ENCODE measurements around the gene MSH6.
A peak's percentile ranks its signal among the peaks of the same experiment; 100 is the strongest.

MSH6 gene

GRCh38 chr2:47782671-47783485, at the start of gene MSH6:
TSS of gene MSH6 (plus strand) at chr2:47783145. CDS start at chr2:47783234, 89 bp downstream.
- peak; percentile 84 to 87 for DNase-seq

GRCh38 chr2:47735136-47735869, 47.6 kb upstream of the MSH6 start:
- no peak for DNase-seq

- DNase-seq = no peak
These were observed 47.0 kb upstream of the MSH6 start for GRCh38 chr2:47735912-47736311.

DNA sequence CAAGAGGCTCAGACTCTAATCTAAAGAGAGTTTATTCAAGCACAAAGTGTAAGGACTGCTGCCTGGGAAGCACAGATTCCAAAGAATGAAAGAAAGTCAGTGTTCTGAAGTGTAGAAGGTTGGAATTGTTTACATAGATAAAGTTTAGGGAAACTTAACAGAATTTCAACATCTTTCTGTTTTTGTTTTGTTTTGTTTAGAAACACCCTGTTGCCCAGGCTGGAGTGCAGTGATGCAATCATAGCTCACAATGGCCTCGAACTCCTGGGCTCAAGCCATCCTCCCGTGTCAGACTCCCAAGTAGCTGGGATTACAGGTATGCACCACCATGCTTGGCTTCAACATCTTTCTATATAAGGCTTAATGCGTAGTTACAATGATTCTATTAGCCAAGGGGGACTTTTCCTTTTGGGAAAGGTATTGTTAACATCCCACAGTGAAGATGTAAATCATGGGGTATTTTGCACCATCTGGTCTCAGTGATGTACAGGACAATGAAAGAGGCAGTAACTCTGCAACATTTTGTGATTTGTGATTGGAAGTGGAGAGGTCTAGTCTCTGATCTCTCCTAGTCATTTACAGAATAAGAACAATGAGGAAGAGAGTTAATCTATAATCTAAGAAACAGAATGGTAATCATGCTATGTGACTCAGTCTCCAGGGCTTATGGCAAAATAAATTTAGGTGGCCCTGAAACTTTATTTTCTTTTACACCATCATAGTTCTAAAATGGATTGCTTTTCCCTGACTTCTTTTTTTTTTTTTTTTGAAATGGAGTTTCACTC, 45.6 kb upstream of the MSH6 start:
- no peak for DNase-seq

DNA sequence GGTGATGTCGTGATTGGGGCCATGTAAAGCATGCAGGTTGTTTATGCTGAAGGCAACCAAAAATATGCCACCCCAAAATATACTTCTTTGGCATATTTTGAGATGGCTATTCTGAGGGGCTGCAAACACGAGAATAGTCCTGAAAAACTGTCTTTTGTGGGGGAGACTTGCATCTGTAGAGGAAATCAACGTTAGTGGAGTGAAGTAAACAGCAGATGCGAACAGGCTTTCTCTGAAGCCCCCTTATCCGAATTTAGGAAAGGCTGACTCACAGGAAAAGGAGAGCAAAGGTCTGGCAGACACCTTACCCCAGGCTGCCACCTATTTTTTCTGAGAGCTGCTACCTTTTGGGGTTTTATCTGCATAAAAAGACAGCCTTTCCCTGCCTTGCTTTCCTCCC, 44.6 kb upstream of the MSH6 start:
- no peak for DNase-seq

- DNase-seq = no peak
These were observed 41.8 kb upstream of the MSH6 start for GRCh38 chr2:47741101-47741500.

GRCh38 chr2:47741637-47742036, 41.3 kb upstream of the MSH6 start:
- no peak for DNase-seq

- DNase-seq = no peak
These were observed 38.9 kb upstream of the MSH6 start for GRCh38 chr2:47744074-47744473.

GRCh38 chr2:47747878-47748277, 35.1 kb upstream of the MSH6 start:
- DNase-seq = no peak

GRCh38 chr2:47751856-47752414, 31.0 kb upstream of the MSH6 start:
- DNase-seq = no peak

DNA sequence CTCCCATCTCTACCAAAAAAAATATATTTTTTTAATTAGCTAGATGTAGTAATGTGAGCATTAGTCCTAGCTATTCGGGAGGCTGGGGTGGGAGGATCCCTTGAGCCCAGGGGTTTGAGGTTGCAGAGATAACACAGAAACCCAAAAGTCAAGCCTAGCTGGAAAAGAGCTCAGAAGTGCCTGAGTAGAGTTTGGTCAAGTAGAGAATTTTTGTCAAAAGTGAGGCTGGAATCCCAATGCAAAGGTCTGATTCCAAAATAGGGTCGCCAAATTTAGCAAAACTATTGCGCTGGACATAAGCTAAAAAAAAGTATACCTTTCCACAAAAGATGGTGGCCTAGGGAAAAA, 15.5 kb upstream of the MSH6 start:
- DNase-seq = no peak

DNA sequence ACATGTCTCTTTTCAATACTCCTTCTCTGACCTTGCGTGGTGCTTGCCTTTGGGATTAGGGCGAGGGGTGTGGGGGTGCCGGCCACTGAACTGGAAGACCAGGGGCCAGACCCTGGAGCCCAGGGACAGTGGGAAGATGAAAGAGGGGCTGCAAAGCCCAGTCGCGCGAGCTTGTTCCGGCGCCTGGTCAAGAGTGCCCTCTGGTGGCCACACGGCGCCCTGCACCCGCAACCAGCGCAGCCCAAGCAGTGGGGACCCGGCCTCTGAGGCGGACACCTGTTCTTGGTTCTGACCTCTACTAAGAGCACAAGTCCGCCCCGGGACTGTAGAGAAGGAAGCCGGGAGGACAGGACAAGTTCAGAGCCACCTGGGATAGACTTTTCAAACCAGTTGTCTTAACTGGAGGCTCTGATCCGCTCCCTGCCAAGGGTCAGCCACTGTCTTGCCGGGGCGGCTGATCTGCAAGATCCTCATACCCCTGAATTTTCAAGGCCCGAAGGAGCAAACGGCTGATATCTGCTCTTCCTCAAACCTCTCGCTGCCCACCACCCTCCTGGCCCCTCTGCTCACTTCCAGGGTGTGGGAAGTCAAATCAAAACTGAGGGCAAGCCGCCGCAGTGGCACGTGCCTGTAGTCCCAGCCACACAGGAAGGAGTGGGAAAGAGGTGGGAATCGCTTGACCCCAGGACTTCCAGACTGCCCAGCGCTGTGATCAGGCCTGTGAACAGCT, 14.9 kb upstream of the MSH6 start:
- peak; percentile 76 to 78 for DNase-seq

DNA sequence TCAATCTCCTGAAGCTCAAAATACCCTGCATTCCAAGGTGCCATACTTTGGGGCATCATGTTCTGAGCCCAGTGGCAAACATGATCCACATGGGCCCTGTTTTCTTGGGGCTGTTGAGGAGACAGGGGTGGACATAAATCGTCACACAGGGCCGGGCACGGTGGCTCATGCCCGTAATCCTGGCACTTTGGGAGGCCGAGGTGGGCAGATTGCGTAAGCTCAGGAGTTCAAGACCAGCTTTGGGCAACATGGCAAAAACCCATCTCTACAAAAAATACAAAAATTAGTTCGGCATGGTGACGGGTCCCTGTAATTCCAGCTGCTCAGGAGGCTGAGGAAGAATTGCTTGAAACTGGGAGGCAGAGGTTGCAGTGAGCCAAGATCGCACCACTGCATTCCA, 13.6 kb upstream of the MSH6 start:
- DNase-seq = no peak

DNA sequence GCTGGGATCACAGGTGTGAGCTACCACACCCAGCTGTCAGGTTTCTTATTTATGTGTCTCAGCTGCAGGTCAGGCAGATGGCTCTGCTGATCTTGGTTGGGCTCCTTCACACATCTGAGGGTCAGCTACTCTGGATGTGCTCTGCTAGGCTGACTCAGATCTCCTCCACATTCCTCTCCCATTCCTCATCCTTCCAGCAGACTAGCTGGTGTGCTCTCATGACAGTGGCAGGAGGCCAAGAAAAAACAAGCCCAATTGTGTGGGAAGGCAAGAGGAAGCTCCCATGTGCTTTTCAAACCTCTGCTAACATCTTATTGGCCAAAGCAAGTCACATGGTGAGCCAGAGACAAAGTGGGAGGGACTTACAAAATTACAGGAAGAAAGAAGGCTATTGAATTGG, 11.7 kb upstream of the MSH6 start:
- DNase-seq = no peak

DNA sequence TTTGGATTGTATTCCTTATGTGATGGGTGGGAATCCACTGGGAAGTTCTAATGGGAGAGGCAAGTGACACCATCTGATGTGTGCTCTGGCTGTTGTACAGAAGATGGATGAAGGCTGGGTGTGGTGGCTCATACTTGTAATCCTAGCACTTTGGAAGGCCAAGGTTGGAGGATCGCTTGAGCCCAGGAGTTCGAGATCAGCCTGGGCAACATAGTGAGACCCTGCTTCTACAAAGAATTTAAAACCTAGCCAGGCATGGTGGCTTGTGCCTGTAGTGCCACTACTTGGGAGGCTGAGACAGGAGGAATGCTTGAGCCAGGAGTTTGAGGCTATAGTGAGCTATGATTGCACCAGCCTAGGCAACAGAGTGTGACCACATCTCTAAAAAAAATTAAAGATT, 10.6 kb upstream of the MSH6 start:
- DNase-seq = no peak

DNA sequence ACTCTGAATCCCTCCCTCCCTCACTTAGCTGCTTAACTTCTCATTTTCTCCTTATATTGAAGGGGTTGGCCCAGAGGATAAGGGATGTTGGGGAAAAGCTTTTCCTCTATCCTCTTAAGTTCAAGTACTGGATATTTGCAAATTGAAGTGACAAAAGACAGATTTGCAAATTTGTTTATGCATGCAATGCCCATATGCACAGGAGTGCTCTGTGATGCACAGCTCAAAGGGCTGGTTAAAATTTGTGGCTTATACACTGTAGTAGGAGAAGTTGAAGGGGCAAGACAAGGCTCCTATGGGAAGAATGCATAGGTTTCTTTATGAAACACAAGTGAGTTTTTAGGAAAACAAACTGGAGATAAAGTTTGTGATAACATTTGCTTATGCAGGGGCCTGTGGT, 8.4 kb upstream of the MSH6 start:
- DNase-seq = no peak

DNA sequence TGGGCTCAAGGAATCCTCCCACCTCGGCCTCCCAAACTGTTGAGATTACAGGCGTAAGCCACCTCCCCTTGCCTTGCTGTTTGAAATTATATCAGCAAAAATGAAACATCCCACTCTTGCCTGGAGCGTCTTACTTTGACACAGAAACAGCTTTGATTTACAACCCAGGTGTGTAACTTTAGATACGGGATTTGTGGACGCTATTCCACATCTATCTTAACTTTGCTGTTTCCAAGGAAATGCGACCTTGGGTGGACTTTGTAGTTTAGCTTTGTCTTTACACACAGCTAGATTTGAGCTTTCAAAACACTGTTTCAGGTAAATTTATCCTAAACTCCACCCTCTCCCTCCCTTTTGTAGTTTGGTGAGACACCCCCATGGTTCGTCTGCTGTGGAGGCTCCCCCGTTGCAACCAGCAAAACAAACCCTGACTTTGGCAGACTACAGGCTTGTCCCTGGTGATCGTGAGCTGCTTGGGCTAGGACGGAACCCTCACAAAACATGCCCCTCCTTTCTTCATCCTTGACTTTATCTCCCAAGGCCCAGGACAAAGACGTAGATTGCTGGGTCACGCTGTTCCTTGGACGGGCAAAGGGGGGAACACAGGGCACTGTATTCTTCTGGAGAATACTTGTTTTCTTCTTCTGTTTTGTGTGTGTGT, 5.5 kb upstream of the MSH6 start:
- DNase-seq = no peak

DNA sequence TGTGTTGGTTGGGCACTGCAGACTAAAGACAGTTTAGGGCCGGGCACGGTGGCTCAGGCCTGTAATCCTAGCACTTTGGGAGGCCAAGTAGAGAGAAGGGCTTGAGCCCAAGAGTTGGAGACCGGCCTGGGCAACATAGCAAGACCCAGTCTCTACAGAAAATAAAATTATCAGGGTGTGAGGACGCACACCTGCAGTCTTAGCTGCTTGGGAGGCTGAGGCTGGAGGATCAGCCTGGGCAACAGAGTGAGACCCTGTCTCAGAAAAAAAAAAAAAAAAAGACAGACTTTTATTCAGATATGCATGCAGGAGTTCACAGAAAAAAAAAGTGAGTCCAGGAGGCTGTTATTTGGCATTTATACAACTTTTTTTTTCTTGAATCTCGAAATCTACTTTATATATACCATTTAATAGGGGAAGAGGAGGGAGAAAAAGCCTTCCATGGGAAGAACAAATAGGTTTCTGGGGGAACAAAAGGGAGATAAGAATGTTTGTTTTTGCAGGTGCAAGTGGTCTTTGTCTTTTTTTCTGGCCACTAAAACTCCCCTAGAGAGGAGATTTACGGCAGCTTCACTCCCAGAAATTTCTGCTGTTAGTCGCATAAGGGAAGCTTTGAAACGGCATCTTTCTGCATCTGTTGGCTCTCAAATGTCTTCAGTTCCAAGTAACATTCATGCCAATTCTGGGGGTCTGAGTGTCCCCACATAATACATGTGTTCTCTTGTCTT, 4.1 kb upstream of the MSH6 start:
- no peak for DNase-seq

DNA sequence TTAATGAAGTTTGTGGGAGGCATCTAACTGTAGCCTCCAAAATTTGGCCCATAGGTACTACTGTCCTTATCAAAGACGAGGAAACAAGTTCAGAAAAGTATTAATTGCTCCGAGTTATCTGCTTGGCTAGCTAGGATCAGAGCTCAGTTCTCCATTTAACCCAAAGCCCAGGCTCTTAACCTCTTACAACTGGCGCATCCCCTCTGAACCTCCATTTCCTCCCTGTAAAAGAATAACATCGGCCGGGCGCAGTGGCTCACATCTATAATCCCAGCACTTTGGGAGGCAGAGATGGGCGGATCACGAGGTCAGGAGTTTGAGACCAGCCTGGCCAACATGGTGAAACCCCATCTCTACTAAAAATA, 3.5 kb upstream of the MSH6 start:
- DNase-seq = no peak

DNA sequence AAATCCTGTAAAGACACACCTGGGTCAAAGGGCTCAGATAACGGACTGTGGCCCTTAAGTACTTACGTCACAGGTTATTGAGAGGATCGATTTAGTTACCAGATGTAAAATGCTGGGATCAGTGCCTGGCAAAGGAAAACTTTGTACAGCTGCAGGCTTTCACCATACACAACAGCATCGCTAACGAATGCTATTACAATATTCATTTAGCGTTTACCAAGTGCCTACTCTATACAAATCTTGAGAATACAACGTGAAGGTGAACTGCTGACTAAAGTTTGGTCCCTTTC, 619 bp upstream of the MSH6 start:
- DNase-seq = no peak

GRCh38 chr2:47783486-47784351, 774 bp downstream of the MSH6 start:
- peak; percentile 66 to 68 for DNase-seq

All from activated CD4-positive, alpha-beta T cell treated with anti-CD3 and anti-CD28 coated beads, Interleukin-2, amount 50 U/mL, for 48 hours (primary cell).